Measurements from ENCODE around the gene CHERP.

The CHERP gene

DNA sequence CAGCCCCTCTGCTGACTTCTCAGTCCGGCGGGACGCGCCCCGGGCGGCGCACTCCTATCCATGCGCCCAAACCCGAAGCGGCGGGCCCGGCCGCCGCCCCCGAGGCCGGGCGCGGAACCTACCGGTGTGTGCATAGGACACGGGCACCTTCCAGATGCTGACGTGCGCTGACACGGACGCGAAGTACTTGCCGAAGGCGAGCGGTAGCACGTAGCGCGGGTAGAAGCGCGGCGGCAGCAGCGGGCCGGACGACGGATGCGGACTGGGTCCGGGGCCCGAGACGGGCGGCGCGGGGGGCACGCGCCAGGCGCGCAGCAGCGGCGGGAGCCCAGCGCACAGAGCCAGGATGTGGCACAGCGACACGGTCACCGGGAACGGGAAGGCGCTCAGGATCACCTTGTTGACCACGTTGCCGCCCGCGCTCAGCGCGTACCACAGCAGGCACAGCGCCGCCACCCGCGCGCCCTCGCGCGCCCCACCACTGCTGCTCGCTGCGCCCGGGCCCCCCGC lies 29.6 kb upstream of the CHERP start:
- in situ Hi-C loops (cut with HindIII; ENCODE audit: low sequenced_read_pairs), result no loop called here
- TF ChIP-seq, protein P1, sequence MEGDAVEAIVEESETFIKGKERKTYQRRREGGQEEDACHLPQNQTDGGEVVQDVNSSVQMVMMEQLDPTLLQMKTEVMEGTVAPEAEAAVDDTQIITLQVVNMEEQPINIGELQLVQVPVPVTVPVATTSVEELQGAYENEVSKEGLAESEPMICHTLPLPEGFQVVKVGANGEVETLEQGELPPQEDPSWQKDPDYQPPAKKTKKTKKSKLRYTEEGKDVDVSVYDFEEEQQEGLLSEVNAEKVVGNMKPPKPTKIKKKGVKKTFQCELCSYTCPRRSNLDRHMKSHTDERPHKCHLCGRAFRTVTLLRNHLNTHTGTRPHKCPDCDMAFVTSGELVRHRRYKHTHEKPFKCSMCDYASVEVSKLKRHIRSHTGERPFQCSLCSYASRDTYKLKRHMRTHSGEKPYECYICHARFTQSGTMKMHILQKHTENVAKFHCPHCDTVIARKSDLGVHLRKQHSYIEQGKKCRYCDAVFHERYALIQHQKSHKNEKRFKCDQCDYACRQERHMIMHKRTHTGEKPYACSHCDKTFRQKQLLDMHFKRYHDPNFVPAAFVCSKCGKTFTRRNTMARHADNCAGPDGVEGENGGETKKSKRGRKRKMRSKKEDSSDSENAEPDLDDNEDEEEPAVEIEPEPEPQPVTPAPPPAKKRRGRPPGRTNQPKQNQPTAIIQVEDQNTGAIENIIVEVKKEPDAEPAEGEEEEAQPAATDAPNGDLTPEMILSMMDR (IDR thresholded peaks at IDR 0.05; ENCODE audit: low read depth, low read length, missing control alignments), result no peak
- peak overlapping the region; percentile 77 for H3K4me3 ChIP-seq (ENCODE audit: low read depth, low read length)
- DNase-seq (ENCODE audit: low read depth), result no peak

- DNase-seq (ENCODE audit: low read depth), result peak; percentile 11
- in situ Hi-C loops (cut with HindIII; ENCODE audit: low sequenced_read_pairs), result no loop called here
- TF ChIP-seq, protein P1 (IDR thresholded peaks at IDR 0.05; ENCODE audit: low read depth, low read length, missing control alignments), result no peak
- H3K4me3 ChIP-seq (ENCODE audit: low read depth, low read length), result peak overlapping the region; percentile 77
Measured at GRCh38 chr19:16571283-16571682, 29.0 kb upstream of the CHERP start.

DNA sequence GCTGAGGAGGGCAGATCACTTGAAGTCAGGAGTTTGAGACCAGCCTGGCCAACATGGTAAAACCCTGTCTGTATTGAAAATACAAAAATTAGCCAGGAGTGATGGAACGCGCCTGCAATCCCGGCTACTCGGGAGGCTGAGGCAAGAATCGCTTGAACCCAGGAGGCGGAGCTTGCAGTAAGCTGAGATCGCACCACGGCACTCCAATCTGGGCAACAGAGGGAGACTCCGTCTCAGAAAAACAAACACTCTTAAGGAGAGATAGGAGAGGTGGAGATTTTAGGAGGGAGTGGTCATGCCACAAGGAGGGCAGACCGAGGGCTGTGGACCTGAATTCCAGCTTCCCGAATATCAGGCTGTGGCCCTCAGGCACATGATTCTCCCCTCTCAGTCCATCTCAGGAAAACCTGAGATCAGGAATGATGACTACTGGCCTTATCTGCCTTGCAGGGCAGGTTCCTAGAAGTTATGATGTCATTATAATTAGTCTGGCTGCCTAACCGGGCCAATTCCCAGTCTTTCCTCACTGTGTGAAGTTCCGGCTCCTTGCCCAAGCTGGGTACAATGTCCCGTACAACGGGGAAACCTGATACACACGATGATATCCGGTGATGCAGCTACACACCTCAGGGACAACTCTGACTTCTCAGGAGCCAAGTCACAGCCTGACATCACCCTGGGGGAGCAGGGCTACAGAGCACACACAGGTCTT lies 27.5 kb upstream of the CHERP start:
- H3K4me3 ChIP-seq (ENCODE audit: low read depth, low read length), result no peak overlapping the region
- DNase-seq (ENCODE audit: low read depth), result no peak
- in situ Hi-C loops (cut with HindIII; ENCODE audit: low sequenced_read_pairs), result no loop called here
- TF ChIP-seq, protein P1 (IDR thresholded peaks at IDR 0.05; ENCODE audit: low read depth, low read length, missing control alignments), result no peak

DNA sequence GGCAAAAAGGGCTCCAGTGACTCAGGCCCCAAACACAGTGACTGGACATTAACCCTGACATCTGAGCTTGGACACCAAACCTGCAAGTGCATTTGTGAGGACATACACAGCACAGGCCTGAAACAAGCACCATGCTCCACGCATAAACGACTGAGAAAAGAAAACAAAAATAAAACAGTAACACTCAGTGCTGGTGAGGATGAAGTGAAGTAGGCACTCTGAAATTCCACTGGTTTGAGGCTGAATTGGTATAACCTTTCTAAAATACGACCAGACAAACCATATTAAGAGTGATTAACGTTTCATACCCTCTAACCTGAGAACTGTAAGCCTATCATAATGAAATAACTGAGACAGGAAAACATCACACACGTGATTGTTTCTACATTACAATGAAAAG lies 24.5 kb upstream of the CHERP start:
- in situ Hi-C loops (cut with HindIII; ENCODE audit: low sequenced_read_pairs), result no loop called here
- TF ChIP-seq, protein P1 (IDR thresholded peaks at IDR 0.05; ENCODE audit: low read depth, low read length, missing control alignments), result no peak
- no peak for DNase-seq (ENCODE audit: low read depth)
- no peak overlapping the region for H3K4me3 ChIP-seq (ENCODE audit: low read depth, low read length)

DNA sequence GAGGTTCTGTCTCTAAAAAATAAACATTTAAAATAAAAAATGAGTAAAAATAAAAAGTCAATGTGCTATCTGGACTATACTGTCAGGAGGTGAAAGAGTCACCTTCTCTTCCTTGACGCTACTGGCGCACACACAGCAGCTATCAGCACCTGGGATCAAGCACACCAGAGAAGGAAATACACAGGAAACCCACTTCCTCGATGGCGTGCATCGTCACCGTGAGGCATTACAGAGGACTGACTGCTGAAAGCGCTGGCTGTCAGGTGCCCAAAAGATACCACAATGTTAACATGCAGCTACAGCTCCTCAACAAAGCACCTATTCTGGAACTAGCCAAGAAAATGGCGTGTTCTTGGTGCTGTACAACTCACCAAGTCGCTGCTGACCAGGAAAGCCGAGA lies 23.9 kb upstream of the CHERP start:
- TF ChIP-seq, protein P1 (IDR thresholded peaks at IDR 0.05; ENCODE audit: low read depth, low read length, missing control alignments), result no peak
- in situ Hi-C loops (cut with HindIII; ENCODE audit: low sequenced_read_pairs), result no loop called here
- no peak overlapping the region for H3K4me3 ChIP-seq (ENCODE audit: low read depth, low read length)
- no peak for DNase-seq (ENCODE audit: low read depth)

- in situ Hi-C loops (cut with HindIII; ENCODE audit: low sequenced_read_pairs), result no loop called here
- TF ChIP-seq, protein P1 (IDR thresholded peaks at IDR 0.05; ENCODE audit: low read depth, low read length, missing control alignments), result no peak
Measured at GRCh38 chr19:16564842-16565241, 22.6 kb upstream of the CHERP start.

More at GRCh38 chr19:16564842-16565241, 22.6 kb upstream of the CHERP start:
- no peak for DNase-seq (ENCODE audit: low read depth)
- no peak overlapping the region for H3K4me3 ChIP-seq (ENCODE audit: low read depth, low read length)
